K562 (cell line): Measurements from ENCODE around the gene IL23A. TPM values are rescaled to one million over a fixed set of nuclear protein-coding genes. Genes with fewer than 3 reads are reported as not detected.

Source experiments
- BHLHE40 ChIP-seq: IDR thresholded peaks from 2 replicates; pipeline ENCODE4 v1.6.1; 2011; ENCODE audit warnings: low read length, improper control_type of control experiment
- FOXP1 ChIP-seq: sonication (generic); formaldehyde crosslinking; IDR thresholded peaks from 2 replicates; pipeline ENCODE4 v1.8.0; 2022; ENCODE audit warnings: mild to moderate bottlenecking, missing genetic modification reagents
- GTF2A2 ChIP-seq: IDR thresholded peaks from 2 replicates; pipeline ENCODE4 v1.6.1; 2016; ENCODE audit warnings: mild to moderate bottlenecking, missing genetic modification characterization, missing compliant biosample characterization
- HEY1 ChIP-seq: fragments of 250-450 bp; sonication (Bioruptor Pico); IDR thresholded peaks from 2 replicates; pipeline ENCODE4 v1.5.0; 2020; ENCODE audit warnings: mild to moderate bottlenecking, moderate library complexity, borderline replicate concordance
- NCOA2 ChIP-seq, 2 experiments: fragments of 450-650 bp; IDR thresholded peaks; 2 replicates each; pipeline ENCODE4 v1.6.1; 2018; ENCODE audit warnings: mild to moderate bottlenecking in 2 of 2, moderate library complexity in 1 of 2; ENCODE audit not compliant: partially characterized antibody in 2 of 2
- NFRKB ChIP-seq: fragments of 450-650 bp; IDR thresholded peaks from 2 replicates; pipeline ENCODE4 v1.6.1; 2016; ENCODE audit warnings: low read depth
- NFYB ChIP-seq: IDR thresholded peaks from 2 replicates; pipeline ENCODE4 v1.6.1; 2011; ENCODE audit warnings: mild to moderate bottlenecking, moderate library complexity; ENCODE audit not compliant: insufficient read length; ENCODE audit errors: extremely low read depth
- RBM25 ChIP-seq: fragments of 200-400 bp; formaldehyde crosslinking; IDR thresholded peaks from 2 replicates; pipeline ENCODE4 v1.6.1; 2018; ENCODE audit warnings: low read length, low read depth, moderate library complexity; ENCODE audit not compliant: severe bottlenecking
- RBM39 ChIP-seq: fragments of 200-400 bp; formaldehyde crosslinking; optimal IDR thresholded peaks from 2 replicates; pipeline ENCODE3; 2018; ENCODE audit warnings: low read depth, low read length
- STAG1 ChIP-seq: sonication (generic); formaldehyde crosslinking; IDR thresholded peaks from 2 replicates; pipeline ENCODE4 v1.5.0; 2020; ENCODE audit warnings: missing genetic modification reagents, borderline replicate concordance
- TBP ChIP-seq: optimal IDR thresholded peaks from 2 replicates; pipeline ENCODE3; 2011; ENCODE audit warnings: low read depth, low read length, improper control_type of control experiment
- TCF7 ChIP-seq: sonication (generic); IDR thresholded peaks from 2 replicates; pipeline ENCODE4 v1.6.1; 2016; ENCODE audit warnings: antibody characterized with exemption, borderline replicate concordance
- TCFL5 ChIP-seq: fragments of 250-450 bp; sonication (Bioruptor Pico); conservative IDR thresholded peaks from 2 replicates; pipeline ENCODE4 v1.6.1; 2021; ENCODE audit warnings: mild to moderate bottlenecking, moderate library complexity, matching md5 sums
- polyA plus RNA-seq, 8 experiments: library from polyadenylated mRNA; depleted of rRNA in 4 of 8; stranded (reverse) in 5 of 8; unstranded in 3 of 8; fragments of >200 nt; fragmentation: Nextera tagmentation in 2 of 8; fragmentation: Illumina TruSeq in 1 of 8; extraction: Ambion mirVana in 2 of 8; extraction: Trizol in 1 of 8; gene quantifications; 2 replicates each; pipeline versions ENCODE4 v1.2.1 to v1.2.3, GENCODE V29; 2011 to 2014; ENCODE audit warnings: inconsistent platforms in 1 of 8, missing spikeins in 1 of 8
- total RNA-seq, 7 experiments: library from RNA; depleted of rRNA in 6 of 7; stranded (reverse); fragments of >200 nt in 6 of 7; fragmentation: Illumina TruSeq in 2 of 7; extraction: Trizol in 2 of 7; gene quantifications; 2 replicates each; pipeline versions ENCODE4 v1.2.1 to v1.2.3, GENCODE V29; 2011 to 2021; ENCODE audit warnings: low replicate concordance in 1 of 7
- TF ChIP-seq, protein P1 (sequence below): fragments of 450-650 bp; IDR thresholded peaks from 2 replicates; pipeline ENCODE4 v1.6.1; 2016
- TF ChIP-seq, protein P2 (sequence below): fragments of 450-650 bp; IDR thresholded peaks from 2 replicates; pipeline ENCODE4 v1.6.1; 2017; ENCODE audit warnings: antibody characterized with exemption, mild to moderate bottlenecking
- TF ChIP-seq, protein P3 (sequence below), 2 experiments: fragments of 450-650 bp in 1 of 2; sonication (generic) in 1 of 2; formaldehyde crosslinking in 1 of 2; IDR thresholded peaks in 1 of 2; conservative IDR thresholded peaks in 1 of 2; 2 replicates each; pipeline versions ENCODE4 v1.6.1 to v1.8.1; 2016 to 2023; ENCODE audit warnings: mild to moderate bottlenecking in 2 of 2, moderate library complexity in 2 of 2, inconsistent platforms in 1 of 2, missing genetic modification reagents in 1 of 2
- TF ChIP-seq, protein P4 (sequence below): sonication (generic); IDR thresholded peaks from 2 replicates; pipeline ENCODE4 v1.6.1; 2016
- TF ChIP-seq, protein P5 (sequence below): sonication (generic); formaldehyde crosslinking; IDR thresholded peaks from 2 replicates; pipeline ENCODE4 v1.8.1; 2023; ENCODE audit warnings: mild to moderate bottlenecking, missing genetic modification reagents

Gene IL23A
- total and polyA plus RNA-seq, 9 of the 15 experiments (the other 6 are each of a cell fraction or from before 2014, with no cell fraction given): 4.4 to 37.2 (median 9.6) TPM

DNA sequence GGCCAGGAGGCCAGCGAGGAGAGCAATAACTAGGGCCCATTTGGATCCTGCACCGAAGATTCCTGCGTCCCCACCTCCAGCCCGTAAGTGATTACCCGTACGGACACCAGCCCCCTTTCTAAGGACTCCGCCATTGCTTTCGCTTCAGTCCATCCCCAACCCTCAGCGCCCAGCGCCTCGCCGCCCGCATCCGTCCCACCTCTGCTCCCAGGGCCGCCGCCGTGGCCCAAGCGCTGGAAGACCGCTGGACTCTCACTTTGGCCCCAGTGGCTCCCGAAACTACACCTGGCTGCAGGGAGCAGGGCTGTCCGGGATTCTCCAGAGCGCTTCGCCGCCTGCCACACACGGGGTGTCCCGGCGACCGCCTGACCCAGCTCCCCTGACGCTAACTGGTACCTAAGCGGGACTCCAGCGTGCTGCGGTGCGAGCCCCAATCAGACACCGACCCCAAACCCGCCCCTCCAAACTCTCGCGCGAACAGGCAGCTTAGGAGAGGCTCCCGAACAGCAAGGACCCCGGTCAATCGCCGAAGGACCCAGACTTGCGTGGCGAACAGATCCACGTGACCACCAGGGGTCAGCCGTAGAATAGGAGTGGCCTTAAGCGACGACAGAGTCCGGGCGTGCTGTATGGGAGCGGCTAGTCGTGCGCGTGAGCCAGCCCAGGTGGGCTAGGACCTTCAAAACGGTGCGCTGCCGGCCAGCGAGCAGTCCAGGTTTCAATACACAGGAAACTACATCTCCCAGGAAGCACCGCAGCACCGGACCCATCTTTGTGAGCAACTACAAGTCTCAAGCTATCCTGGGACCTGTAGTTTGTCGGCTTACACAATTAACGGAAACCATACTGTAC, 22.8 kb upstream of the IL23A start, which contains the start of gene CNPY2 (continued):
- TF ChIP-seq, protein P1, sequence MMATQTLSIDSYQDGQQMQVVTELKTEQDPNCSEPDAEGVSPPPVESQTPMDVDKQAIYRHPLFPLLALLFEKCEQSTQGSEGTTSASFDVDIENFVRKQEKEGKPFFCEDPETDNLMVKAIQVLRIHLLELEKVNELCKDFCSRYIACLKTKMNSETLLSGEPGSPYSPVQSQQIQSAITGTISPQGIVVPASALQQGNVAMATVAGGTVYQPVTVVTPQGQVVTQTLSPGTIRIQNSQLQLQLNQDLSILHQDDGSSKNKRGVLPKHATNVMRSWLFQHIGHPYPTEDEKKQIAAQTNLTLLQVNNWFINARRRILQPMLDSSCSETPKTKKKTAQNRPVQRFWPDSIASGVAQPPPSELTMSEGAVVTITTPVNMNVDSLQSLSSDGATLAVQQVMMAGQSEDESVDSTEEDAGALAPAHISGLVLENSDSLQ: peak; percentile 73
- TF ChIP-seq, protein P2, sequence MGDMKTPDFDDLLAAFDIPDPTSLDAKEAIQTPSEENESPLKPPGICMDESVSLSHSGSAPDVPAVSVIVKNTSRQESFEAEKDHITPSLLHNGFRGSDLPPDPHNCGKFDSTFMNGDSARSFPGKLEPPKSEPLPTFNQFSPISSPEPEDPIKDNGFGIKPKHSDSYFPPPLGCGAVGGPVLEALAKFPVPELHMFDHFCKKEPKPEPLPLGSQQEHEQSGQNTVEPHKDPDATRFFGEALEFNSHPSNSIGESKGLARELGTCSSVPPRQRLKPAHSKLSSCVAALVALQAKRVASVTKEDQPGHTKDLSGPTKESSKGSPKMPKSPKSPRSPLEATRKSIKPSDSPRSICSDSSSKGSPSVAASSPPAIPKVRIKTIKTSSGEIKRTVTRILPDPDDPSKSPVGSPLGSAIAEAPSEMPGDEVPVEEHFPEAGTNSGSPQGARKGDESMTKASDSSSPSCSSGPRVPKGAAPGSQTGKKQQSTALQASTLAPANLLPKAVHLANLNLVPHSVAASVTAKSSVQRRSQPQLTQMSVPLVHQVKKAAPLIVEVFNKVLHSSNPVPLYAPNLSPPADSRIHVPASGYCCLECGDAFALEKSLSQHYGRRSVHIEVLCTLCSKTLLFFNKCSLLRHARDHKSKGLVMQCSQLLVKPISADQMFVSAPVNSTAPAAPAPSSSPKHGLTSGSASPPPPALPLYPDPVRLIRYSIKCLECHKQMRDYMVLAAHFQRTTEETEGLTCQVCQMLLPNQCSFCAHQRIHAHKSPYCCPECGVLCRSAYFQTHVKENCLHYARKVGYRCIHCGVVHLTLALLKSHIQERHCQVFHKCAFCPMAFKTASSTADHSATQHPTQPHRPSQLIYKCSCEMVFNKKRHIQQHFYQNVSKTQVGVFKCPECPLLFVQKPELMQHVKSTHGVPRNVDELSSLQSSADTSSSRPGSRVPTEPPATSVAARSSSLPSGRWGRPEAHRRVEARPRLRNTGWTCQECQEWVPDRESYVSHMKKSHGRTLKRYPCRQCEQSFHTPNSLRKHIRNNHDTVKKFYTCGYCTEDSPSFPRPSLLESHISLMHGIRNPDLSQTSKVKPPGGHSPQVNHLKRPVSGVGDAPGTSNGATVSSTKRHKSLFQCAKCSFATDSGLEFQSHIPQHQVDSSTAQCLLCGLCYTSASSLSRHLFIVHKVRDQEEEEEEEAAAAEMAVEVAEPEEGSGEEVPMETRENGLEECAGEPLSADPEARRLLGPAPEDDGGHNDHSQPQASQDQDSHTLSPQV: peak; percentile 90
- TF ChIP-seq TCF7 (no peak), TCFL5 (CRISPR knock-in tag) (no peak), STAG1 (0 out of 2 replicates have a peak, but pooled peaks have one; percentile 18), TBP (peak; percentile 91), NCOA2 (IDR thresholded peaks at IDR 0.05; ENCODE audit: partially characterized antibody in 2 of 2) (peak in 1 of 2 experiments; percentile 97), RBM39 (peak; percentile 9), NFRKB (0 out of 2 replicates have a peak, but pooled peaks have one; percentile 40), HEY1 (CRISPR knock-in tag) (0 out of 2 replicates have a peak, but pooled peaks have one; percentile 22), FOXP1 (CRISPR knock-in tag) (peak; percentile 60; the same call in 1 of the 2 replicates), BHLHE40 (peak; percentile 95), GTF2A2 (tag) (no peak), NFYB (no peak), RBM25 (no peak)
- TF ChIP-seq, protein P3, sequence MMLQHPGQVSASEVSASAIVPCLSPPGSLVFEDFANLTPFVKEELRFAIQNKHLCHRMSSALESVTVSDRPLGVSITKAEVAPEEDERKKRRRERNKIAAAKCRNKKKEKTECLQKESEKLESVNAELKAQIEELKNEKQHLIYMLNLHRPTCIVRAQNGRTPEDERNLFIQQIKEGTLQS (IDR thresholded peaks at IDR 0.05): peak; percentile 35; the same call in 1 of the 2 replicates
- TF ChIP-seq, protein P3 (CRISPR knock-in tag; conservative IDR thresholded peaks at IDR 0.05): 0 out of 2 replicates have a peak, but pooled peaks have one; percentile 49
- TF ChIP-seq, protein P4, sequence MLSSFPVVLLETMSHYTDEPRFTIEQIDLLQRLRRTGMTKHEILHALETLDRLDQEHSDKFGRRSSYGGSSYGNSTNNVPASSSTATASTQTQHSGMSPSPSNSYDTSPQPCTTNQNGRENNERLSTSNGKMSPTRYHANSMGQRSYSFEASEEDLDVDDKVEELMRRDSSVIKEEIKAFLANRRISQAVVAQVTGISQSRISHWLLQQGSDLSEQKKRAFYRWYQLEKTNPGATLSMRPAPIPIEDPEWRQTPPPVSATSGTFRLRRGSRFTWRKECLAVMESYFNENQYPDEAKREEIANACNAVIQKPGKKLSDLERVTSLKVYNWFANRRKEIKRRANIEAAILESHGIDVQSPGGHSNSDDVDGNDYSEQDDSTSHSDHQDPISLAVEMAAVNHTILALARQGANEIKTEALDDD: peak; percentile 63; the same call in 1 of the 2 replicates
- TF ChIP-seq, protein P5, sequence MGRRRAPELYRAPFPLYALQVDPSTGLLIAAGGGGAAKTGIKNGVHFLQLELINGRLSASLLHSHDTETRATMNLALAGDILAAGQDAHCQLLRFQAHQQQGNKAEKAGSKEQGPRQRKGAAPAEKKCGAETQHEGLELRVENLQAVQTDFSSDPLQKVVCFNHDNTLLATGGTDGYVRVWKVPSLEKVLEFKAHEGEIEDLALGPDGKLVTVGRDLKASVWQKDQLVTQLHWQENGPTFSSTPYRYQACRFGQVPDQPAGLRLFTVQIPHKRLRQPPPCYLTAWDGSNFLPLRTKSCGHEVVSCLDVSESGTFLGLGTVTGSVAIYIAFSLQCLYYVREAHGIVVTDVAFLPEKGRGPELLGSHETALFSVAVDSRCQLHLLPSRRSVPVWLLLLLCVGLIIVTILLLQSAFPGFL (CRISPR knock-in tag): no peak
